NCI-H2081 treated with DMSO at 0.1 percent for 48 hours (cell line): ENCODE measurements around the gene SPI1.

Source experiments
- DNase-seq: peaks from one replicate; lab custom pipeline; 2025; lab: John Stamatoyannopoulos, UW

SPI1 gene

GRCh38 chr11:47357985-47358730, 20.2 kb downstream of the SPI1 start:
- DNase-seq, result no peak

DNA sequence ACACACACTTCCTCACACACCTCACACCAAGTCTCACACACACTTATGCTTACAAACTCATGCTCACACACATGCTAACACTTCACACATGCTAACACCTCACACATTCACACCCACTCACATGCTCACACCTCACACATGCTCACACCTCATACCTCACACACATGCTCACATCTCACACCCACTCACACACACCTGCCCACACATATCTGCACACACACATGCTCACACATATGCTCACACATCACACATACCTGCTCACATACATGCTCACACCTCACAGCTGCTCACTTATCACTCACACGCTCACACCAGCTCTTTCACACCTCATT, 21.4 kb downstream of the SPI1 start:
- no peak for DNase-seq

DNA sequence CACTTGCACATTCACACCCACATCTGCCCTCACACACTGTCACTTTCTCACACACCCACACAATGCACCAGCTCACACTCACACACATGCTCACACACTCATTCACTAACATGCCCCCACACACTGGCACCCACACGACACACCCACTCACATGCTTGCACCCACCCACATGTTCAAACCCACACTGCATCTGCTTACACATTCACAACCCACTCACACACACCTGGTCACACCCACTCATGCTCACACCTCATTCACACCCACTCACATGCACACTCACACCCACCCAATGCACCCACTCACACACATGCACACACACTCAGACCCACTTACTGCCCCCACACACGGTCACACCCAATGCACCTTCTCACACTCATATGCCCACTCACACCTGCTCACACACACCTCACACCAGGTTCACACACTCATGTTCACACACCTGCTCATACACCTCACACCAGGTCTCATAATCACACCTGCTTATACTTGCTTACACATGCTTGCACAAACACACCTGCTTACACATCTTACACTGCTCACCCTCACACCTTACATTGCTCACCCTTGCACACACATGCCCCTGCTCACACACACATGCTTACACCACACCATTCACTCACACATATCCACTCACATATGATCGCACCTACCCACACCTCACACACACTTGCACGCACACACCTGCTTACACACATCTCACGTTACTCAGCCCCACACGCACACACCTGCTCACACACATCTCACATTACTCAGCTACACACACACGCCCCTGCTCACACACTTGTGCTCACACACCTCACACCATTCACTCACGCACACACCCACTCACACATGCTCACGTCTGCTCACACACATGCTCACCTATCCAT, 22.0 kb downstream of the SPI1 start:
- no peak for DNase-seq

DNA sequence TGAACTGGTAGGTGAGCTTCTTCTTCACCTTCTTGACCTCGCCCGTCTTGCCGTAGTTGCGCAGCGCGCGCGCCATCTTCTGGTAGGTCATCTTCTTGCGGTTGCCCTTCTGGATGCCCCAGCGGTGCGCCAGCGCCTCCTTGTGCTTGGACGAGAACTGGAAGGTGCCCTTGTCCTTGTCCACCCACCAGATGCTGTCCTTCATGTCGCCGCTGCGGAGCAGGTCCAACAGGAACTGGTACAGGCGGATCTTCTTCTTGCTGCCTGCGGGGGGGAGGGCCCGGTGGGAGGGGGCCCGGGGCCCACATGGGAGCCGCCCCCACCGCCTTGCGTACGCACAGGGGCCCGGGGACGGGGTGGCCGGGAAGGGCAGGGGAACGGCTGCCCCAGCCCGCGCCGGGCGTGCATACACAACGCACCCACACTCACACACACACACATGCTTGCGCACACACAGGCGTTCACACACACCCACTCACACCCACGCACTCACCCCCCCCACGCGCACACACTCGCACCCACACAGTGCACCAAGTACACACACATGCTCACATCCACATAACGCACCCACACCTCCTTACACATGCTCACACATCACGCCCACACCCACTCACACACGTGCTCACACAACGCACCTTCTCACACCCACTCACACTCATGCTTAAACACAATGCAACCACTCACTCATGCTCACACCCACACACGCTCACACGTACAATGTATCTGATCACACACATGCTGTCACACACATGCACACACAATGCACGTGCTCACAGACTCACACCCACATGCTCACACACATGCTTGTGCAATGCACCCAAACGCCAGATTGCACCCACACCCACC, 22.8 kb downstream of the SPI1 start:
- peak; percentile 78 for DNase-seq

- DNase-seq, result no peak
These were observed 23.4 kb downstream of the SPI1 start for GRCh38 chr11:47354913-47355282.

GRCh38 chr11:47353978-47354774, 24.2 kb downstream of the SPI1 start:
- no peak for DNase-seq

DNA sequence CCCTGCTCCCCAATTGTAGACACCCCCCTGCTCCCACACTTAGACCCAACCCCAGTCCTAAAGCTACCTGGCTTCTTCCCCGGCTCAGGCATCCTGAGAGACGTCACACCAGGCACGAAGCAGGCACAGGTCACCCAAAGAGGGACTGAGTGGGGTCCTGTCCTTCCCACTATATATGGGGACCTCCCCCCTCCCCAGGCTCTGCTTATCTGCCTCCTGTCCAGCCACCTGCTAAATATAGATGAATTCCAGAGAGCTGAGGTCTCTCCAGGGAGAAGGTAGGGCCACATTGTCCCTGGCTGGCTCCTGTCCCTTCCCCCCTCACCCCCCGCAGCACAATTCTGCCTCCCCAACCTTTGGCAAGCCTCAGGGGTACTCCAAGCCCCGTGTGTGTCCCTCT, 25.8 kb downstream of the SPI1 start, which contains the start of gene MYBPC3:
TSS of gene MYBPC3 (minus strand) at position 147 of the 400 bp plus-strand sequence. CDS start at position 92, 55 bp downstream.
- no peak for DNase-seq

GRCh38 chr11:47351156-47352126, 26.9 kb downstream of the SPI1 start:
- DNase-seq, result no peak

DNA sequence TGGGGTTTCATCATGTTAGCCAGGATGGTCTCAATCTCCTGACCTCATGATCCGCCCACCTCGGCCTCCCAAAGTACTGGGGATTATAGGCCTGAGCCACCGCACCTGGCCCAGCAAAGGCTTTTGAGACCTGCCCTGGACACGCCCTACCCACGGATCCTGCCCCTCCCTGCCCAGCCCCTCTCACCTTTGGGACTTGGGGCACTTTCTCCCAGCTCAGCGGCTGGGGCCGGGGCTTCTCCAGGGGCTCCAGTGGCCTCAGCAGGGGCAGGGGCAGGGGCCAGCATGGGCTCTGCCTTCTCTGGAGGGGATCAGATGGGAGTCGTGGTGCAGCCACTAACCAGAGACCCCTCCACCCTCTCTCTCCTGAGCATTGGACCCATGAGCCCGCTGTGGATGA, 28.0 kb downstream of the SPI1 start:
- DNase-seq, result no peak

DNA sequence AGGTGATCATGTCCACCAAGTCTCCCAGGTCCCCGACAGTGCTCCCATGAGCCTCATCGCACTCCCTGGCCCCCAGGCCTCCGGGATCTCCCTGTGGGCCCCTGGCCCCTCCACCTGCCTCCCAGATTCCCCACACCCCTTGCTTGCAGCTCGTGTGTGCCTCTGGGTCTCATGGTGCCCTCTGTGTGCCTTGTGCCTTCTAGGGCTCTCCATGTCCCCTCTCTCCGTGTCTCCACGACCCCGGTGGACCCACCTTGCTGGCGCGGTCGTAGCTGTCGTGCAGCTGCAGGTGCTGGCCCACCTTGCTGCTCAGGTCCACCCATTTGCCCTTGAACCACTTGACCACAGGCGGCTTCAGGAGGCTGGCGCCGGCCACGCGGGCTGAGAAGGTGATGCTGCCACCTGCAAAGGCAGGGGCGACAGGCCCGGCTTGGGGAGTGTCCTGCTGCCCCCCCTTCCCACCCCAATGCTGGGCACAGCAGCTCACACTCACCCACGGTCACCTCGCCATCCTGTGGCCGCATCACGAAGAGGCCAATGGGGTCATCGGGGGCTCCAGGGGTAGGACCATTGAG, 28.7 kb downstream of the SPI1 start:
- DNase-seq, result no peak

GRCh38 chr11:47348859-47349258, 29.5 kb downstream of the SPI1 start:
- no peak for DNase-seq

- no peak for DNase-seq
These were observed 30.1 kb downstream of the SPI1 start for GRCh38 chr11:47348131-47348802.

GRCh38 chr11:47347137-47347536, 31.2 kb downstream of the SPI1 start:
- DNase-seq, result no peak

- DNase-seq, result no peak
These were observed 32.3 kb downstream of the SPI1 start for GRCh38 chr11:47345890-47346563.

- no peak for DNase-seq
These were observed 35.5 kb downstream of the SPI1 start for GRCh38 chr11:47342854-47343253.

- no peak for DNase-seq
These were observed 36.1 kb downstream of the SPI1 start for GRCh38 chr11:47342036-47342803.

GRCh38 chr11:47340980-47341775, 37.2 kb downstream of the SPI1 start:
- no peak for DNase-seq
